GM12865 (cell line): ENCODE measurements around the gene GNAO1.

ENCODE experiments used
- DNase-seq: peaks from one replicate; pipeline ENCODE4 v3.0.0; 2010; ENCODE audit warnings: low read depth
- H3K4me3 ChIP-seq: 2 replicates; pipeline ENCODE4 v1.5.1; 2011; ENCODE audit warnings: mild to moderate bottlenecking, low read depth, low read length, control low read depth
- CTCF ChIP-seq: IDR thresholded peaks from 2 replicates; pipeline ENCODE4 v1.5.1; 2011; ENCODE audit warnings: low read length, control low read depth, low read depth, inconsistent platforms; ENCODE audit not compliant: insufficient read depth; ENCODE audit errors: missing control alignments

GNAO1 gene

GRCh38 chr16:56245197-56245596 is 53.9 kb downstream of the GNAO1 start:
- TF ChIP-seq CTCF, result no peak
- no peak overlapping the region for H3K4me3 ChIP-seq
- DNase-seq, result no peak

GRCh38 chr16:56246051-56246817 is 54.9 kb downstream of the GNAO1 start:
- H3K4me3 ChIP-seq, result no peak overlapping the region
- no peak for TF ChIP-seq CTCF
- DNase-seq, result no peak

- no peak for TF ChIP-seq CTCF
- DNase-seq, result no peak
- no peak overlapping the region for H3K4me3 ChIP-seq
Observed at GRCh38 chr16:56247018-56247417, 55.7 kb downstream of the GNAO1 start.

GRCh38 chr16:56247808-56248207 is 56.5 kb downstream of the GNAO1 start:
- no peak for TF ChIP-seq CTCF
- no peak overlapping the region for H3K4me3 ChIP-seq
- no peak for DNase-seq

GRCh38 chr16:56252835-56253234 is 61.5 kb downstream of the GNAO1 start:
- H3K4me3 ChIP-seq, result no peak overlapping the region
- no peak for DNase-seq
- no peak for TF ChIP-seq CTCF

GRCh38 chr16:56255904-56256303 is 64.6 kb downstream of the GNAO1 start:
- H3K4me3 ChIP-seq, result no peak overlapping the region
- DNase-seq, result no peak
- TF ChIP-seq CTCF, result no peak

GRCh38 chr16:56257239-56257638 is 66.0 kb downstream of the GNAO1 start:
- no peak for TF ChIP-seq CTCF
- H3K4me3 ChIP-seq, result no peak overlapping the region
- no peak for DNase-seq
